ENCODE data around the gene CCDC8.
A peak's percentile ranks its signal among the peaks of the same experiment; 100 is the strongest.
"Not testable (repeated sequence)": the region's sequence is repeated elsewhere in the genome, so short reads cannot be mapped to it uniquely, and the experiment has no call there.

Gene CCDC8

GRCh38 chr19:46413262-46414031 lies at the start of gene CCDC8:
TSS of gene CCDC8 (minus strand) at chr19:46413564. CDS start at chr19:46412810, 754 bp downstream.
- DNase-seq: no peak

- no peak for DNase-seq
Observed at GRCh38 chr19:46461537-46461936, 48.2 kb upstream of the CCDC8 start.

- DNase-seq: no peak
Observed at GRCh38 chr19:46460981-46461380, 47.6 kb upstream of the CCDC8 start.

- no peak for DNase-seq
Observed at GRCh38 chr19:46460055-46460454, 46.7 kb upstream of the CCDC8 start.

GRCh38 chr19:46456930-46457329 lies 43.6 kb upstream of the CCDC8 start:
- no peak for DNase-seq

- DNase-seq: no peak
Observed at GRCh38 chr19:46454244-46454643, 40.9 kb upstream of the CCDC8 start.

- no peak for DNase-seq
Observed at GRCh38 chr19:46453661-46454060, 40.3 kb upstream of the CCDC8 start.

GRCh38 chr19:46452186-46452585 lies 38.8 kb upstream of the CCDC8 start:
- DNase-seq: no peak

GRCh38 chr19:46451352-46451751 lies 38.0 kb upstream of the CCDC8 start:
- DNase-seq: no peak

- DNase-seq: no peak
Observed at GRCh38 chr19:46450737-46451136, 37.4 kb upstream of the CCDC8 start.

- no peak for DNase-seq
Observed at GRCh38 chr19:46449228-46449627, 35.9 kb upstream of the CCDC8 start.

GRCh38 chr19:46448601-46449000 lies 35.2 kb upstream of the CCDC8 start:
- no peak for DNase-seq

GRCh38 chr19:46447824-46448223 lies 34.5 kb upstream of the CCDC8 start:
- no peak for DNase-seq

- no peak for DNase-seq
Observed at GRCh38 chr19:46447006-46447405, 33.6 kb upstream of the CCDC8 start.

- no peak for DNase-seq
Observed at GRCh38 chr19:46446021-46446420, 32.7 kb upstream of the CCDC8 start.

- no peak for DNase-seq
Observed at GRCh38 chr19:46442808-46443450, 29.6 kb upstream of the CCDC8 start.

GRCh38 chr19:46441866-46442265 lies 28.5 kb upstream of the CCDC8 start:
- no peak for DNase-seq

GRCh38 chr19:46435689-46436088 lies 22.3 kb upstream of the CCDC8 start:
- DNase-seq: not testable (repeated sequence)

- DNase-seq: no peak
Observed at GRCh38 chr19:46435009-46435408, 21.6 kb upstream of the CCDC8 start.

- not testable (repeated sequence) for DNase-seq
Observed at GRCh38 chr19:46433470-46433869, 20.1 kb upstream of the CCDC8 start.

GRCh38 chr19:46431824-46432223 lies 18.5 kb upstream of the CCDC8 start:
- no peak for DNase-seq

GRCh38 chr19:46429999-46430398 lies 16.6 kb upstream of the CCDC8 start:
- DNase-seq: no peak

- DNase-seq: peak; percentile 27
Observed at GRCh38 chr19:46428239-46429135, 15.1 kb upstream of the CCDC8 start, which contains the start of gene PNMA8C. TSS of gene PNMA8C (minus strand) at chr19:46428936. CDS start at chr19:46428359, 577 bp downstream.
